ENCODE measurements around the gene TUSC2.

DNA sequence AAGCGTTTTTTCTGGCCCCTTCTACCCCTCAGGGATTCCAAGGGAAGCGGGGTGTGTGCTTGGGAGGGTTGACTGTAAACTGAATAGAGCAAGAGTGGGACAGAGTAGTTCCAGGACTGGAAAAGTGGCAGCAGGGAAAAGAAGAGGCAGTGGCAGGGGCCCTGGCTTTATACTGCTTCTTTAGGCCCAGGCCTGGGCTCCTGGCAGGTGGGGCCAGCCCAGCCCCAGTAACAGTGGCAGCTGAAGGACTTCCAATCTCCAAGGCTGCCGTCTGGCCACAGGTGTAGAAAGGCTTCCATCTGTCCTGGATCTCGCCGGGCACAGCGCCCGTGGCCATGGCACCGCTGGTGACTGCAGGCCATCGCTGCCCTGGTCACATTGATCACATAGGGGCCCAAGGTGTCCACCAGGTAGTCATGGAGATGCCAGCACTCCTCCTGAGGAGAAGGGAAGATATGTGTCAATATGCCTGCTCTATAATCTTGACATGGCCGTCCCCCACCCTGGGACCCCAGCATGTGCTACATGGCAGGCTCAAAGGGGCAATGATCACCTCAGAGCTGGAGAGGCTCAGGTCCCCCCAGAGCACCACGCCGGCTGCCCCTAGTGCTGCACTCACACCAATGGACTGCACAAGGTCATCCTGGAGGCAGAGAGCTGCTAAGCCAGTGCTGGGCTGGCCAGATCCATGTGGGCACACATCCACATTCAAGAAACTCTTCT lies 34.8 kb downstream of the TUSC2 start:
- TF ChIP-seq CTCF (IDR thresholded peaks at IDR 0.05; ENCODE audit: borderline replicate concordance, extremely low read depth, low read length, poor library complexity, severe bottlenecking) (no peak), EZH2 (IDR thresholded peaks at IDR 0.05; ENCODE audit: borderline replicate concordance, low read depth, low read length, severe bottlenecking) (no peak)

Data from DND-41 (cell line).